ENCODE measurements around the gene GPR78.
"Not testable (repeated sequence)": the region's sequence is repeated elsewhere in the genome, so short reads cannot be mapped to it uniquely, and the experiment has no call there.

Gene GPR78

GRCh38 chr4:8635897-8636554 lies 55.8 kb downstream of the GPR78 start:
- H3K4me2 ChIP-seq (ENCODE audit: low read depth, low read length); H3K4me1 ChIP-seq (ENCODE audit: low read length); H3K9me3 ChIP-seq (replicated peaks; ENCODE audit: insufficient read depth, low read length); H3K36me3 ChIP-seq (replicated peaks; ENCODE audit: insufficient read depth, low read length); H3K27ac ChIP-seq (ENCODE audit: low read length); H3K9me2 ChIP-seq (replicated peaks; ENCODE audit: insufficient read depth, low read length); H3F3A ChIP-seq (ENCODE audit: insufficient read depth, low read length); H3K79me2 ChIP-seq (ENCODE audit: low read length); H4K20me1 ChIP-seq (ENCODE audit: insufficient read depth, low read length); H3K9ac ChIP-seq (ENCODE audit: low read length); DNase-seq; H2AFZ ChIP-seq (ENCODE audit: low read length); H3K4me3 ChIP-seq (ENCODE audit: low read length): not testable (repeated sequence)
- peaks cover 42% of the 10 kb centered on the region for H3K27me3 ChIP-seq (replicated peaks; ENCODE audit: insufficient read depth, low read length)

Data from MM.1S (cell line).